ENCODE data around the gene ADARB2. TPM values are rescaled to one million over a fixed set of nuclear protein-coding genes. Genes with fewer than 3 reads are reported as not detected.

Gene ADARB2
- total RNA-seq, 4 donors from 2014 or later: 2.3 to 3.7 (median 2.6) TPM

- intact Hi-C loops (cut with DNase I): no loop called here
- peaks cover 0 to 17% (median 0%) of the 10 kb centered on the region in 4 donors for H3K27me3 ChIP-seq
- H3K27ac ChIP-seq (replicated peaks in 1 of 4): no peak overlapping the region
- no peak for DNase-seq (ENCODE audit: extremely low spot score)
- no peak overlapping the region for H3K4me3 ChIP-seq
- no peaks in the 10 kb centered on the region for H3K4me1 ChIP-seq
- 73% methylated on average over 29 of the region's 30 CpGs for WGBS
- no peaks in the 10 kb centered on the region for H3K9me3 ChIP-seq
- TF ChIP-seq POLR2AphosphoS5 (IDR thresholded peaks at IDR 0.05) (no peak), CTCF (IDR thresholded peaks at IDR 0.05) (no peak), POLR2A (IDR thresholded peaks at IDR 0.05; ENCODE audit: low read depth) (no peak), EP300 (IDR thresholded peaks at IDR 0.05) (no peak)
- no peaks in the 10 kb centered on the region for H3K36me3 ChIP-seq
These were observed 184.2 kb downstream of the ADARB2 start for GRCh38 chr10:1552881-1553670.

GRCh38 chr10:1552406-1552805, 184.9 kb downstream of the ADARB2 start:
- no peak for DNase-seq (ENCODE audit: extremely low spot score)
- WGBS: 62% methylated on average over 9 of the region's 9 CpGs
- Histone ChIP-seq H3K4me3 (no peak overlapping the region), H3K36me3 (no peaks in the 10 kb centered on the region), H3K4me1 (no peaks in the 10 kb centered on the region), H3K9me3 (no peaks in the 10 kb centered on the region), H3K27ac (replicated peaks in 1 of 4) (no peak overlapping the region), H3K27me3 (peaks cover 0 to 12% (median 0%) of the 10 kb centered on the region in 4 donors)
- intact Hi-C loops (cut with DNase I): no loop called here
- TF ChIP-seq POLR2A (IDR thresholded peaks at IDR 0.05; ENCODE audit: low read depth) (no peak), CTCF (IDR thresholded peaks at IDR 0.05) (no peak), POLR2AphosphoS5 (IDR thresholded peaks at IDR 0.05) (no peak), EP300 (IDR thresholded peaks at IDR 0.05) (no peak)

- DNase-seq (ENCODE audit: extremely low spot score): no peak
- Histone ChIP-seq H3K36me3 (no peaks in the 10 kb centered on the region), H3K27ac (replicated peaks in 1 of 4) (no peak overlapping the region), H3K4me3 (no peak overlapping the region), H3K27me3 (peaks cover 0 to 9% (median 0%) of the 10 kb centered on the region in 4 donors), H3K9me3 (no peaks in the 10 kb centered on the region), H3K4me1 (no peaks in the 10 kb centered on the region)
- 79% methylated on average over 17 of the region's 18 CpGs for WGBS
- intact Hi-C loops (cut with DNase I): no loop called here
- TF ChIP-seq EP300 (IDR thresholded peaks at IDR 0.05): no peak
- no peak for TF ChIP-seq POLR2AphosphoS5 (IDR thresholded peaks at IDR 0.05)
- no peak for TF ChIP-seq CTCF (IDR thresholded peaks at IDR 0.05)
- TF ChIP-seq POLR2A (IDR thresholded peaks at IDR 0.05; ENCODE audit: low read depth): no peak
These were observed 185.5 kb downstream of the ADARB2 start for GRCh38 chr10:1551636-1552338.

- Histone ChIP-seq H3K4me1 (no peaks in the 10 kb centered on the region), H3K27me3 (peaks cover 0 to 14% (median 0%) of the 10 kb centered on the region in 4 donors), H3K9me3 (no peaks in the 10 kb centered on the region), H3K36me3 (no peaks in the 10 kb centered on the region), H3K27ac (replicated peaks in 1 of 4) (no peak overlapping the region), H3K4me3 (no peak overlapping the region)
- no peak for TF ChIP-seq POLR2AphosphoS5 (IDR thresholded peaks at IDR 0.05)
- no peak for TF ChIP-seq POLR2A (IDR thresholded peaks at IDR 0.05; ENCODE audit: low read depth)
- no peak for TF ChIP-seq CTCF (IDR thresholded peaks at IDR 0.05)
- TF ChIP-seq EP300 (IDR thresholded peaks at IDR 0.05): no peak
- no peak for DNase-seq (ENCODE audit: extremely low spot score)
- 79% methylated on average over 15 of the region's 15 CpGs for WGBS
- intact Hi-C loops (cut with DNase I): no loop called here
These were observed 186.7 kb downstream of the ADARB2 start for GRCh38 chr10:1550616-1551015.

Measured in esophagus muscularis mucosa (tissue), 4 donors.